Measurements from ENCODE around the gene LHX5. TPM values are rescaled to one million over a fixed set of nuclear protein-coding genes. Genes with fewer than 3 reads are reported as not detected.
"Not testable (repeated sequence)": the region's sequence is repeated elsewhere in the genome, so short reads cannot be mapped to it uniquely, and the experiment has no call there.

The LHX5 gene
- total RNA-seq, 1 experiment from 2014 or later = 1.9 TPM

DNA sequence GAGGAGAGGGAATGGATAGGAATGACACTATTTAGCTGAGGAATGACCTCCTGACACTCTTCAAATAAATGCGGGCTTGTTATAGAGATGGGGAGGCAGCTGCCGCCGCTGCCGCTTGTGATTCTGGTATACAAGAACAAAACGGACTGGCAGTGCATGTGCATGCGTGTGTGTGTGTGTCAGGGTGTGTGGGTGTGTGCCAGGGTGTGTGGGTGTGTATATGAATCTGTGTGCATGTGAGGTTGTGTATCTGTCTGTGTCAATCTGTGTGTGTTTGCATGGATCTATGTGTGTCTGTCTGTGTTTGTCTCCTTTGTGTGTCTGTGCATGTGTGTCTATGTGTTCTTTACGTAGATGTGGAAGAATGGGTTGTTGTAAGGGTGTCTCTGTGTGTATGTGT is 26.0 kb upstream of the LHX5 start:
- Histone ChIP-seq H3K27ac (ENCODE audit: insufficient read length, low read depth, low read length) (no peak overlapping the region), H3K9ac (ENCODE audit: extremely low read depth, insufficient read length, low read length) (no peak overlapping the region), H3K79me2 (ENCODE audit: insufficient read depth, low read length) (no peaks in the 10 kb centered on the region), H4K8ac (replicated peaks; ENCODE audit: insufficient read length, low read depth, low read length) (no peak overlapping the region), H2BK20ac (ENCODE audit: low read depth, low read length, poor library complexity, severe bottlenecking) (no peak overlapping the region), H3K4me1 (ENCODE audit: insufficient read depth, low read length) (peaks cover 9% of the 10 kb centered on the region; the same call in 1 of the 2 replicates), H3K27me3 (ENCODE audit: insufficient read depth, low read length) (no peaks in the 10 kb centered on the region), H2AK5ac (ENCODE audit: insufficient read length, low read length) (no peak overlapping the region), H2BK15ac (ENCODE audit: low read depth, low read length) (no peak overlapping the region), H4K5ac (ENCODE audit: insufficient read length, low read depth, low read length) (no peak overlapping the region), H3K9me3 (ENCODE audit: control insufficient read depth, low read depth, low read length) (no peaks in the 10 kb centered on the region), H2BK5ac (ENCODE audit: insufficient read length, low read length) (no peak overlapping the region), H4K91ac (ENCODE audit: insufficient read length, low read depth, low read length) (no peak overlapping the region), H3K56ac (ENCODE audit: insufficient read length, low read depth, low read length) (no peak overlapping the region), H3K14ac (ENCODE audit: insufficient read depth, low read length) (no peak overlapping the region), H3K23ac (ENCODE audit: insufficient read length, low read depth, low read length) (no peak overlapping the region), H3K23me2 (ENCODE audit: insufficient read length, low read depth, low read length, poor library complexity, severe bottlenecking) (no peaks in the 10 kb centered on the region), H2BK12ac (ENCODE audit: insufficient read length, low read depth, low read length) (no peak overlapping the region), H3K4ac (ENCODE audit: low read depth, low read length) (no peak overlapping the region), H3T11ph (ENCODE audit: low read length) (no peak overlapping the region), H3K4me2 (ENCODE audit: insufficient read depth, insufficient read length, low read length) (no peak overlapping the region), H3K18ac (ENCODE audit: insufficient read length, low read depth, low read length) (no peak overlapping the region), H4K20me1 (ENCODE audit: control insufficient read depth, insufficient read depth, insufficient read length) (no peaks in the 10 kb centered on the region), H3K79me1 (ENCODE audit: insufficient read depth, low read depth, low read length, poor library complexity, severe bottlenecking) (no peaks in the 10 kb centered on the region), H2AFZ (ENCODE audit: low read length) (no peak overlapping the region), H2BK120ac (ENCODE audit: low read depth, low read length, poor library complexity, severe bottlenecking) (no peak overlapping the region)
- peaks cover 17% of the 10 kb centered on the region for H3K27me3 Mint-ChIP-seq (ENCODE audit: low read depth)
- TF ChIP-seq, protein P1, sequence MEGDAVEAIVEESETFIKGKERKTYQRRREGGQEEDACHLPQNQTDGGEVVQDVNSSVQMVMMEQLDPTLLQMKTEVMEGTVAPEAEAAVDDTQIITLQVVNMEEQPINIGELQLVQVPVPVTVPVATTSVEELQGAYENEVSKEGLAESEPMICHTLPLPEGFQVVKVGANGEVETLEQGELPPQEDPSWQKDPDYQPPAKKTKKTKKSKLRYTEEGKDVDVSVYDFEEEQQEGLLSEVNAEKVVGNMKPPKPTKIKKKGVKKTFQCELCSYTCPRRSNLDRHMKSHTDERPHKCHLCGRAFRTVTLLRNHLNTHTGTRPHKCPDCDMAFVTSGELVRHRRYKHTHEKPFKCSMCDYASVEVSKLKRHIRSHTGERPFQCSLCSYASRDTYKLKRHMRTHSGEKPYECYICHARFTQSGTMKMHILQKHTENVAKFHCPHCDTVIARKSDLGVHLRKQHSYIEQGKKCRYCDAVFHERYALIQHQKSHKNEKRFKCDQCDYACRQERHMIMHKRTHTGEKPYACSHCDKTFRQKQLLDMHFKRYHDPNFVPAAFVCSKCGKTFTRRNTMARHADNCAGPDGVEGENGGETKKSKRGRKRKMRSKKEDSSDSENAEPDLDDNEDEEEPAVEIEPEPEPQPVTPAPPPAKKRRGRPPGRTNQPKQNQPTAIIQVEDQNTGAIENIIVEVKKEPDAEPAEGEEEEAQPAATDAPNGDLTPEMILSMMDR (conservative IDR thresholded peaks at IDR 0.05) = no peak
- peaks cover 0 to 10% (median 0%) of the 10 kb centered on the region in 3 experiments; a peak in 2 of 7 replicates for H3K36me3 Mint-ChIP-seq (ENCODE audit: insufficient read depth in 1 of 3, low read depth in 3 of 3)
- H3K4me3 Mint-ChIP-seq = no peak overlapping the region
- peaks cover 31% of the 10 kb centered on the region in 2 experiments for H3K4me1 Mint-ChIP-seq
- no peak for DNase-seq
- no CpG with 5 or more reads among the region's 7 CpGs for WGBS (ENCODE audit: extremely low coverage, insufficient read length, low lambda C conversion rate)
- no peak overlapping the region for H3K27ac Mint-ChIP-seq
- peaks cover 4 to 5% of the 10 kb centered on the region in 2 experiments for H3K9me3 Mint-ChIP-seq

GRCh38 chr12:113495941-113496340 is 24.3 kb upstream of the LHX5 start:
- not testable (repeated sequence) for H2AK5ac ChIP-seq (ENCODE audit: insufficient read length, low read length); H3K4me2 ChIP-seq (ENCODE audit: insufficient read depth, insufficient read length, low read length); H4K91ac ChIP-seq (ENCODE audit: insufficient read length, low read depth, low read length); H3K79me1 ChIP-seq (ENCODE audit: insufficient read depth, low read depth, low read length, poor library complexity, severe bottlenecking); H3T11ph ChIP-seq (ENCODE audit: low read length); H3K23me2 ChIP-seq (ENCODE audit: insufficient read length, low read depth, low read length, poor library complexity, severe bottlenecking); H2BK20ac ChIP-seq (ENCODE audit: low read depth, low read length, poor library complexity, severe bottlenecking); H4K8ac ChIP-seq (replicated peaks; ENCODE audit: insufficient read length, low read depth, low read length); H3K27ac ChIP-seq (ENCODE audit: insufficient read length, low read depth, low read length); H3K27me3 ChIP-seq (ENCODE audit: insufficient read depth, low read length); H3K23ac ChIP-seq (ENCODE audit: insufficient read length, low read depth, low read length); H2BK15ac ChIP-seq (ENCODE audit: low read depth, low read length); H3K9me3 ChIP-seq (ENCODE audit: control insufficient read depth, low read depth, low read length); H3K14ac ChIP-seq (ENCODE audit: insufficient read depth, low read length); H4K20me1 ChIP-seq (ENCODE audit: control insufficient read depth, insufficient read depth, insufficient read length); H3K27ac Mint-ChIP-seq; H2BK12ac ChIP-seq (ENCODE audit: insufficient read length, low read depth, low read length); H2AFZ ChIP-seq (ENCODE audit: low read length); DNase-seq; H2BK5ac ChIP-seq (ENCODE audit: insufficient read length, low read length); H3K56ac ChIP-seq (ENCODE audit: insufficient read length, low read depth, low read length); H2BK120ac ChIP-seq (ENCODE audit: low read depth, low read length, poor library complexity, severe bottlenecking); H3K18ac ChIP-seq (ENCODE audit: insufficient read length, low read depth, low read length); H4K5ac ChIP-seq (ENCODE audit: insufficient read length, low read depth, low read length); H3K4me3 Mint-ChIP-seq; H3K9ac ChIP-seq (ENCODE audit: extremely low read depth, insufficient read length, low read length); H3K4me1 ChIP-seq (ENCODE audit: insufficient read depth, low read length); H3K4ac ChIP-seq (ENCODE audit: low read depth, low read length); H3K79me2 ChIP-seq (ENCODE audit: insufficient read depth, low read length)
- peaks cover 26% of the 10 kb centered on the region for H3K27me3 Mint-ChIP-seq (ENCODE audit: low read depth)
- no CpG with 5 or more reads among the region's 6 CpGs for WGBS (ENCODE audit: extremely low coverage, insufficient read length, low lambda C conversion rate)
- H3K36me3 Mint-ChIP-seq (ENCODE audit: insufficient read depth in 1 of 3, low read depth in 3 of 3) = peaks cover 0 to 16% (median 8%) of the 10 kb centered on the region in 3 experiments; a peak in 2 of 7 replicates
- peaks cover 18 to 20% of the 10 kb centered on the region in 2 experiments for H3K4me1 Mint-ChIP-seq
- H3K9me3 Mint-ChIP-seq = peaks cover 13 to 14% of the 10 kb centered on the region in 2 experiments
